LNCaP clone FGC (cell line): ENCODE results near the gene INPP4B.

Source experiments
- DNase-seq: peaks from one replicate; pipeline ENCODE4 v3.0.0-alpha.2; 2011; ENCODE audit warnings: low read depth
- H3K4me3 ChIP-seq: 2 replicates; pipeline ENCODE4 v1.5.1; 2011; ENCODE audit warnings: mild to moderate bottlenecking, low read depth, low read length, control low read depth
- CTCF ChIP-seq: IDR thresholded peaks from 2 replicates; pipeline ENCODE4 v1.5.1; 2012; ENCODE audit warnings: mild to moderate bottlenecking; ENCODE audit not compliant: control insufficient read depth, insufficient read depth; ENCODE audit errors: extremely low read depth

INPP4B gene

DNA sequence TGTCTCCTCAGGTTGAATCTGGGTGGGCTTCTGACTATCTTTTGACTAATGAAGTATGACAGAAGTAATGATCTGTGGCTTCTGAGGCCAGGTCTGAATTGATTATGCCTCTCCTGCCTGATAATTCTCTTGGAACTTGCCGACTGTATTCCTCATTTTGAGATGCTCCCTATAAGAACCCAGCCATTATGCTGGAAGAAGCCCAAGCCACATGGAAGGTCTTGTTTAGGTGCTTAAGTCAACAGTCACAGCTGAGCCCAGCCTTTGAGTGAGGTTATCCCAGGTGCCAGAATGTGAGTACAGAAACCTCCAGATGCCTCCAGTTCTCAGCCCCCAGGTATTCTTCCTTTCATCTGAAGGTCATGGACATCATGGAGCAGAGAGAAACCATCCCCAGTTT, 753.2 kb downstream of the INPP4B start:
- DNase-seq: no peak
- H3K4me3 ChIP-seq: no peak overlapping the region
- TF ChIP-seq CTCF: no peak

DNA sequence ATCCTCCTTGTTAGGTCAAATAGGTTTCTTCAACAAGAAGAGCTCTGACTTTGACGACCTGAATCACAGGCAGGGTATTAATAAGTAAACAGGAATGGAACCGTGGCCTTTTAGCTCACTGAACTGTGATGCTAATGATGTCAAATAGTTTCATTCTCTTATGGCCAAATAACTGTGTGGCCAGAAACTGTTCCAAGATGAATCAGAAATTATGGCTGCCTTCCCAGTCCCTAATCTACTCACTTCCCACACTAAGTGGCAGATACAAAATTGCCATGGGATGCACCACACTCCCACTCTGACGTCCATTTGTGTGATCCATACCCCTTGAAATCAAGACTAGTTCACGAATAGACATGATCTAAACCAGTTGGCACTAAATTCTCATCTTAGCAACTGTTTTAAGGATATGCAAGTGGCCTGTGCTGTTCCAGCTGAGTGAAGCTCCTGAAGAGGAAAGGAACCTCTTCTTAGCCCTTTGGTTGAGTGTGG, 754.4 kb downstream of the INPP4B start:
- no peak overlapping the region for H3K4me3 ChIP-seq
- no peak for DNase-seq
- TF ChIP-seq CTCF: no peak

GRCh38 chr4:142091085-142091513, 755.0 kb downstream of the INPP4B start:
- no peak overlapping the region for H3K4me3 ChIP-seq
- no peak for TF ChIP-seq CTCF
- no peak for DNase-seq

GRCh38 chr4:142088906-142089305, 757.2 kb downstream of the INPP4B start:
- no peak for TF ChIP-seq CTCF
- no peak for DNase-seq
- no peak overlapping the region for H3K4me3 ChIP-seq

DNA sequence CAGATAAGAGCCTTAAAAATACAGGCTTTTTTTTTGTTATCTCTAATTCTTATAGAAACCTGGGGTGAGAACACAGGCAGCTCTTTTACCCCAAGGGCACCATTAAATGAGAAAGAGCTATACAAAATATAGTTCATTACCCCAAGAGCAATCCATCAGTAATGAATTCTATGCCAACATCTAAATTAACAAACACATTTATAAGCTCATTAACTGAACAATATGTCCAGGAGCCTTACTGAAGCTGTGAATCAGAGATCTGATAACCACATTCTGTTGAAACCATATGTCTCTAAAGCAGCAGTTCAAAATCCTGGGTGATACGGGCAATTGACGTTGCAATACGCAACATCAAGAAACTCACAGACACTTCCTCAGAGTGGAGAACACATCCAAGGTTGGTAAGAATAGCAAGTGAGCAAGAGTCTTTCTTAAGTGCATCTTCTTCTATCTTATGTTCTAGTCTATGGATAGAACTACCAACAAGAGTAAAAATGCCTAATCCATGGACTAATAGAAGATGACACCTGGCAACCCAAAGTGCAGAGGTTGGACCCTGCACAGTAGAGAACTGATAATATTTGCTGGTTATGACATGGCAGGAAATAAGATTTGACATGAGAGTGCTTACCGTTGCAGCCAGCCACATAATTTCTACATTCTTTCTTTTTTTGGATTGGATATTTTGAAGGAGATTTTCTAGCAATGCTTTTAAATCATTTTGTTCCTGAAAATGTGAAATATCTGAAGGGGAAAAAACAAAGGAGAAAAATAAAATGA, 760.4 kb downstream of the INPP4B start:
- TF ChIP-seq CTCF: no peak
- H3K4me3 ChIP-seq: no peak overlapping the region
- no peak for DNase-seq

GRCh38 chr4:142083264-142083663, 762.8 kb downstream of the INPP4B start:
- H3K4me3 ChIP-seq: no peak overlapping the region
- TF ChIP-seq CTCF: no peak

DNA sequence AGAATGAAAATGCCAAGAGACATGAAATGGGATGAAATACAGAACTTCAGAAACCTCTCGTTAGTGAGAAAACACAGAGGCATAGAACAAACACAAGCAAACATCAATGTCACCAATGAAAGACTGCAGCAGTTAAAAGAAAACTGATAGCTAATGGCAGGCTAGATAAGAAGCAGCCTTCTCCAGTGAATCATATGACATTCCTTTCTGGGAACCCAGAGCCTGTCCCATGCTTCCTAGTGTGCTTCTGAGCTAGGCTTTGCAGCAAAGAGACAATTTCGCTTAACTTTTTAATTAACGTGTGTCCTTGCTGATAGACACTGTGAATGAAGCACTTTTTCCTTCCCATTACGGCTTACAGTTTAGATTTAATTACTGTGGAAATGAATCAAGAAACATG, 765.1 kb downstream of the INPP4B start:
- no peak overlapping the region for H3K4me3 ChIP-seq
- DNase-seq: no peak
- no peak for TF ChIP-seq CTCF

More at GRCh38 chr4:142083264-142083663, 762.8 kb downstream of the INPP4B start:
- no peak for DNase-seq
